Measurements from ENCODE around the gene WDR27. TPM values are rescaled to one million over a fixed set of nuclear protein-coding genes. Genes with fewer than 3 reads are reported as not detected.

Gene WDR27
- total RNA-seq, 4 donors from 2014 or later: 2.8 to 31.6 (median 4.0) TPM

DNA sequence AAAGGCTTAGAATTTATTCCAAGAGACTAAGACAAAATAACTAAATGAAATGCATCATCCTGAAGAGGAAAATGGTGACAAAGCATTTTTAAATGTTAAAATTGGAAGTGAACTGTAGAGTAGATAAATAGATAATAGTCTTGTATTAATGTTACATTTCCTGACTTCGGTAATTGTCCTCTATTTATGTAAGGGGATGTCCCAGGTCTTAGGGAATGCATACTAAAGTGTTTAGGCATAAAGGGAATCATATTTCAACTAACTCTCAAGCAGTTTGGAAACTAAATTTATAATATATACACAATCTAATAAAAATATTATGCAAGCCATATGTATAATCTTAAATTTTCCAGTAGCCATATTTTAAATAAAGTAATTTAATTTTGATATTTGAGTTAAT, 159.3 kb downstream of the WDR27 start:
- no peak for DNase-seq
- no peak for ATAC-seq
- in situ Hi-C loops (cut with MboI; ENCODE audit: low sequenced_read_pairs in 4 of 4): no loop called here
- Histone ChIP-seq H3K4me1 (no peaks in the 10 kb centered on the region), H3K4me3 (no peak overlapping the region), H3K36me3 (no peaks in the 10 kb centered on the region), H3K9me3 (no peaks in the 10 kb centered on the region), H3K27me3 (no peaks in the 10 kb centered on the region), H3K27ac (no peak overlapping the region)
- intact Hi-C loops (cut with DNase I; ENCODE audit: low total_unique reads): no loop called here
- TF ChIP-seq, protein P1, sequence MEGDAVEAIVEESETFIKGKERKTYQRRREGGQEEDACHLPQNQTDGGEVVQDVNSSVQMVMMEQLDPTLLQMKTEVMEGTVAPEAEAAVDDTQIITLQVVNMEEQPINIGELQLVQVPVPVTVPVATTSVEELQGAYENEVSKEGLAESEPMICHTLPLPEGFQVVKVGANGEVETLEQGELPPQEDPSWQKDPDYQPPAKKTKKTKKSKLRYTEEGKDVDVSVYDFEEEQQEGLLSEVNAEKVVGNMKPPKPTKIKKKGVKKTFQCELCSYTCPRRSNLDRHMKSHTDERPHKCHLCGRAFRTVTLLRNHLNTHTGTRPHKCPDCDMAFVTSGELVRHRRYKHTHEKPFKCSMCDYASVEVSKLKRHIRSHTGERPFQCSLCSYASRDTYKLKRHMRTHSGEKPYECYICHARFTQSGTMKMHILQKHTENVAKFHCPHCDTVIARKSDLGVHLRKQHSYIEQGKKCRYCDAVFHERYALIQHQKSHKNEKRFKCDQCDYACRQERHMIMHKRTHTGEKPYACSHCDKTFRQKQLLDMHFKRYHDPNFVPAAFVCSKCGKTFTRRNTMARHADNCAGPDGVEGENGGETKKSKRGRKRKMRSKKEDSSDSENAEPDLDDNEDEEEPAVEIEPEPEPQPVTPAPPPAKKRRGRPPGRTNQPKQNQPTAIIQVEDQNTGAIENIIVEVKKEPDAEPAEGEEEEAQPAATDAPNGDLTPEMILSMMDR (IDR thresholded peaks at IDR 0.05 in 4 of 5, conservative IDR thresholded peaks at IDR 0.05 in 1 of 5): no peak
- TF ChIP-seq POLR2A (IDR thresholded peaks at IDR 0.05): no peak

GRCh38 chr6:169539176-169539897, 162.5 kb downstream of the WDR27 start:
- Histone ChIP-seq H3K36me3 (no peaks in the 10 kb centered on the region), H3K27me3 (no peaks in the 10 kb centered on the region), H3K27ac (no peak overlapping the region), H3K9me3 (no peaks in the 10 kb centered on the region), H3K4me3 (no peak overlapping the region), H3K4me1 (no peaks in the 10 kb centered on the region)
- TF ChIP-seq, protein P1 (IDR thresholded peaks at IDR 0.05 in 4 of 5, conservative IDR thresholded peaks at IDR 0.05 in 1 of 5): no peak
- no peak for TF ChIP-seq POLR2A (IDR thresholded peaks at IDR 0.05)
- intact Hi-C loops (cut with DNase I; ENCODE audit: low total_unique reads) (no loop called here), in situ Hi-C loops (cut with MboI; ENCODE audit: low sequenced_read_pairs in 4 of 4) (no loop called here)
- ATAC-seq: no peak
- DNase-seq: no peak

DNA sequence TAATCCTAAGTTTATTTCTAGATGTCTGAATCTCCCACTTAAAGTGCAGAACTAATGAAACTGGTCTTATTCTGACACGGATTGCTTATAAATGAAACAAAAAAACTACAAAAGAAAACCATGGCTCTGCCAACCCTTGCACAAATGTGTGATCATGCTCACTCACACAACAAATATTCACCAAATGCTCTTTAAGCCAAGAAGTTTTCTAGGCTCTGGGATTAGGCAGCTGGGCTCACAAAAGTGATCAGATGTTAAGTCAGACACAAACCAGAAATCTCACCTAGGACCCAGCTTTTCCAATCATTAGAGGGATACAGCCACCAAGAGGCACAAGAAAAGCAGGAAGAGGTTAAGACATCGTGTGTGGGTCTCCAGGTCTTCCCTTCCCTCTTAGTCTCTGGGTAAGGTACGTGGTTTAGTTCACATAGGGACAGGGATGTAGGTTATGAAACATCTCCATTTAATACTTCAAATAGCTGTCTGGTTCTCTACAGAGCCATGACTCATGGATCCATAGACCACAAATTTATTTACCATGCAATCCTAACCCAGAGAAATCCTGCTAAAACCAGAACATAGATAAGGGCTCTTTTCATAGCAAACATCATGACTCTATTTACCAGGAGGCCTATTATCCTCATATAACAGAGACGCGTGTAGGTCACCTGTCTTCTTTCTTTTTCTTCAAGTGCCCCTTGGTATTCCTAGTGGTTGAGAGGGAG, 165.2 kb downstream of the WDR27 start:
- intact Hi-C loops (cut with DNase I; ENCODE audit: low total_unique reads): no loop called here
- in situ Hi-C loops (cut with MboI; ENCODE audit: low sequenced_read_pairs in 4 of 4): no loop called here
- ATAC-seq: no peak
- Histone ChIP-seq H3K27ac (no peak overlapping the region), H3K4me1 (no peaks in the 10 kb centered on the region), H3K9me3 (no peaks in the 10 kb centered on the region), H3K4me3 (no peak overlapping the region), H3K36me3 (no peaks in the 10 kb centered on the region), H3K27me3 (no peaks in the 10 kb centered on the region)
- TF ChIP-seq POLR2A (IDR thresholded peaks at IDR 0.05): no peak
- TF ChIP-seq, protein P1 (IDR thresholded peaks at IDR 0.05 in 4 of 5, conservative IDR thresholded peaks at IDR 0.05 in 1 of 5): no peak
- DNase-seq: no peak

- in situ Hi-C loops (cut with MboI; ENCODE audit: low sequenced_read_pairs in 4 of 4) (no loop called here), intact Hi-C loops (cut with DNase I; ENCODE audit: low total_unique reads) (no loop called here)
- no peak overlapping the region for H3K27ac ChIP-seq
- peaks cover 8 to 11% of the 10 kb centered on the region in 2 donors for H3K4me1 ChIP-seq
- H3K27me3 ChIP-seq: no peaks in the 10 kb centered on the region
- ATAC-seq: no peak
- H3K36me3 ChIP-seq: no peaks in the 10 kb centered on the region
- no peak for DNase-seq
- no peak for TF ChIP-seq POLR2A (IDR thresholded peaks at IDR 0.05)
- TF ChIP-seq, protein P1 (IDR thresholded peaks at IDR 0.05 in 4 of 5, conservative IDR thresholded peaks at IDR 0.05 in 1 of 5): no peak
- no peak overlapping the region for H3K4me3 ChIP-seq
- no peaks in the 10 kb centered on the region for H3K9me3 ChIP-seq
These were observed 167.8 kb downstream of the WDR27 start for GRCh38 chr6:169534039-169534421.

All from gastrocnemius medialis (tissue), 4 donors.